ENCODE data around the gene ANKMY1.
"Not testable (repeated sequence)": the region's sequence is repeated elsewhere in the genome, so short reads cannot be mapped to it uniquely, and the experiment has no call there.

The ANKMY1 gene

DNA sequence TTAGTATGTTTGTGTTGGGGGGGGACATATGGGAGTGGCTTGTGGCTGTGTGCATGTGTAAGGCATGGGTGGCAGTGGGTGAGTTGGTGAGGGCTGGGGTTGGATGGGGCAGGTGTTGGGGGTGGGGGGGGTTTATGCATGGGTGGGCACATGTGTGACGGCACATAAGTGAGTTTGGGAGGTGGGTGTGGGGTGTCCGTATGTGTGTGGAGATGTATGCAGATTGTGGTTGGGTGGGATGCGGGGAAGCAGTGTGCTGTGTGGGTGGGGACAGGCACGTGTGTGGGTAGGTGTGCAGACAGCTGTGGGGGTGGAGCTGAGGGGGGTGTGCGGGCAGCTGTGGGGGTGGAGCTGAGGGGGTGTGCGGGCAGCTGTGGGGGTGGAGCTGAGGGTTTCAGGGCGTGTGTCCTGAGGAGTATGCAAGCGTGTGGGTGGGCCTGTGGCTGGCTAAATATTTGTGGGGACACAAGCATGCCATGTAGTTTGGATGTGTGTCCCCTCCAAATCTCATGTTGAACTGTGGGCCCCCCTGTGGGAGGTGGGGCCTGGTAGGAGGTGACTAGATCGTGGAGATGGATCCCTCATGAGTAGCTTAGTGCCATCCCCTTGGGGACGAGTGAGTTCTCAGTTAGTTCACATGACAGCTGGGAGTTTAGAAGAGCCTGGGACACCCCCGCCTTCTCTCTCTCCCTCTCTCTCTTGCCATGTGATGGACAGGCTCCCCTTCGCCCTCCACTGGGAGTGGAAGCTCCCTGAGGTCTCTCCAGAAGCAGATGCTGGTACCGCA is 59.4 kb downstream of the ANKMY1 start:
- DNase-seq, result no peak
- peaks cover 4% of the 10 kb centered on the region; the same call in 1 of the 2 replicates for H3K36me3 ChIP-seq
- no peak overlapping the region for H3K4me3 ChIP-seq (ENCODE audit: low read depth, low read length)
- no peaks in the 10 kb centered on the region for H3K9me3 ChIP-seq (ENCODE audit: severe bottlenecking)
- no peaks in the 10 kb centered on the region for H3K27me3 ChIP-seq (ENCODE audit: insufficient read depth, low read depth, severe bottlenecking)
- H3K27ac ChIP-seq, result no peak overlapping the region
- TF ChIP-seq, protein P1, sequence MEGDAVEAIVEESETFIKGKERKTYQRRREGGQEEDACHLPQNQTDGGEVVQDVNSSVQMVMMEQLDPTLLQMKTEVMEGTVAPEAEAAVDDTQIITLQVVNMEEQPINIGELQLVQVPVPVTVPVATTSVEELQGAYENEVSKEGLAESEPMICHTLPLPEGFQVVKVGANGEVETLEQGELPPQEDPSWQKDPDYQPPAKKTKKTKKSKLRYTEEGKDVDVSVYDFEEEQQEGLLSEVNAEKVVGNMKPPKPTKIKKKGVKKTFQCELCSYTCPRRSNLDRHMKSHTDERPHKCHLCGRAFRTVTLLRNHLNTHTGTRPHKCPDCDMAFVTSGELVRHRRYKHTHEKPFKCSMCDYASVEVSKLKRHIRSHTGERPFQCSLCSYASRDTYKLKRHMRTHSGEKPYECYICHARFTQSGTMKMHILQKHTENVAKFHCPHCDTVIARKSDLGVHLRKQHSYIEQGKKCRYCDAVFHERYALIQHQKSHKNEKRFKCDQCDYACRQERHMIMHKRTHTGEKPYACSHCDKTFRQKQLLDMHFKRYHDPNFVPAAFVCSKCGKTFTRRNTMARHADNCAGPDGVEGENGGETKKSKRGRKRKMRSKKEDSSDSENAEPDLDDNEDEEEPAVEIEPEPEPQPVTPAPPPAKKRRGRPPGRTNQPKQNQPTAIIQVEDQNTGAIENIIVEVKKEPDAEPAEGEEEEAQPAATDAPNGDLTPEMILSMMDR (IDR thresholded peaks at IDR 0.05; ENCODE audit: low read depth, low read length), result no peak

DNA sequence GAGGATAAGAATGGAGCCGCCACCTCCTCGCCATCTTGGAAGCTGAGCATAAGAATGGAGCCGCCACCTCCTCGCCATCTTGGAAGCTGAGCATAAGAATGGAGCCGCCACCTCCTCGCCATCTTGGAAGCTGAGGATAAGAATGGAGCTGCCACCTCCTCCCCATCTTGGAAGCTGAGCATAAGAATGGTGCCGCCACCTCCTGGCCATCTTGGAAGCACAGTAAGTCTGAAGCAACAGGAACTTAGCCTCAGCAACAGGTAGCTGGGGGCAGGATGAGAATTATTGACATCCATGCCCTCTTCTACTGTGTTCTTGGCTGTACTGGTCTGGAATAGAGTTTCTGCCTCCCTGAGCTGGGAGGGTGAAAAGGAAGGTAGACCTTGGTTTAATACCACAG is 60.7 kb downstream of the ANKMY1 start:
- not testable (repeated sequence) for H3K27ac ChIP-seq; H3K9me3 ChIP-seq (ENCODE audit: severe bottlenecking); H3K27me3 ChIP-seq (ENCODE audit: insufficient read depth, low read depth, severe bottlenecking); H3K36me3 ChIP-seq; H3K4me3 ChIP-seq (ENCODE audit: low read depth, low read length)
- TF ChIP-seq, protein P1 (IDR thresholded peaks at IDR 0.05; ENCODE audit: low read depth, low read length), result peak; percentile 56
- peak; percentile 38 for DNase-seq

GRCh38 chr2:240494942-240495341 is 62.8 kb downstream of the ANKMY1 start:
- not testable (repeated sequence) for H3K27me3 ChIP-seq (ENCODE audit: insufficient read depth, low read depth, severe bottlenecking); H3K4me3 ChIP-seq (ENCODE audit: low read depth, low read length); H3K27ac ChIP-seq; H3K36me3 ChIP-seq; H3K9me3 ChIP-seq (ENCODE audit: severe bottlenecking); DNase-seq
- TF ChIP-seq, protein P1 (IDR thresholded peaks at IDR 0.05; ENCODE audit: low read depth, low read length), result peak; percentile 45

DNA sequence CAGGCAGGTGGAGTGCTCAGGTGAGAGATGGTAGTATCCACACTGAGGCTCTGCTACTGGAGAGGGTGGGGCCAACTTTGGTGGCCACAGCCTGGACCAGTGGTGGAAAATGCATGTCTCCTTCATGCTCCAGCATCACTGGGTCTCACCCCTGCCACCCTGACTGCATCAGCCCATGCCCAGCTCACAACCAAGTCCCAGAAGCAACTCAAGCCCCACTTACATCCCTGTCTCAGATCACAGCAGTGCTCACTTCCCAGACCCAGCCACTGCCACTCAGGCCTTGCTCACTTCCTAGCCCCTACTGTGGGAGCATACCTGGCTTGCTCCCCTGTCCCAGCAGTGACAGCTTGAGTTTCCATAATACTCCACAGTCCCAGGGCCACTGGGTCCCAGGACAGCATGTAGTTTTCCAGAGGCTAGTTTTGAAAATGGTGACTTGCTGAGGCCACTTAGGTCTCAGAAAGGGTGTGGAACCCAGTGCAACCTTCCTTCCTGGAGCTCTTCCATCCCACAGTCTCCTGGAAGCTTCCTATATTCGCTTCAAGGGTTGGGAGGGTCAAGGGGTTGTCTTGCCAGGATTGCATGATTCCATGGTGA is 63.5 kb downstream of the ANKMY1 start:
- no peak overlapping the region for H3K4me3 ChIP-seq (ENCODE audit: low read depth, low read length)
- peaks cover 9% of the 10 kb centered on the region for H3K9me3 ChIP-seq (ENCODE audit: severe bottlenecking)
- no peak for DNase-seq
- TF ChIP-seq, protein P1 (IDR thresholded peaks at IDR 0.05; ENCODE audit: low read depth, low read length), result no peak
- H3K27ac ChIP-seq, result no peak overlapping the region
- H3K36me3 ChIP-seq, result peaks cover 4% of the 10 kb centered on the region; the same call in 1 of the 2 replicates
- H3K27me3 ChIP-seq (ENCODE audit: insufficient read depth, low read depth, severe bottlenecking), result no peaks in the 10 kb centered on the region

GRCh38 chr2:240491483-240491882 is 66.3 kb downstream of the ANKMY1 start:
- Histone ChIP-seq H3K27ac (no peak overlapping the region), H3K4me3 (ENCODE audit: low read depth, low read length) (no peak overlapping the region), H3K36me3 (no peaks in the 10 kb centered on the region; the same call in 1 of the 2 replicates), H3K9me3 (ENCODE audit: severe bottlenecking) (peaks cover 9% of the 10 kb centered on the region), H3K27me3 (ENCODE audit: insufficient read depth, low read depth, severe bottlenecking) (no peaks in the 10 kb centered on the region)
- no peak for DNase-seq
- TF ChIP-seq, protein P1 (IDR thresholded peaks at IDR 0.05; ENCODE audit: low read depth, low read length), result no peak
